T-helper 1 cell treated with Interleukin-12 subunit alpha and Interleukin-12 subunit beta and Interleukin-4 antibody, amounts not matched to agents 30 ng/mL and 1 ng/mL, for 36 hours (primary cell): ENCODE data around the gene NUP205. TPM values are rescaled to one million over a fixed set of nuclear protein-coding genes. Genes with fewer than 3 reads are reported as not detected.

Source experiments
- intact Hi-C: fragments of 100-400 bp; cut with micrococcal nuclease; formaldehyde crosslinking; loops from one replicate; pipeline ENCODE4 v1.15.1; 2024
- total RNA-seq: library from RNA; stranded (reverse); gene quantifications from 2 replicates; pipeline ENCODE4 v1.2.3, GENCODE V29; 2022

Gene NUP205, protein sequence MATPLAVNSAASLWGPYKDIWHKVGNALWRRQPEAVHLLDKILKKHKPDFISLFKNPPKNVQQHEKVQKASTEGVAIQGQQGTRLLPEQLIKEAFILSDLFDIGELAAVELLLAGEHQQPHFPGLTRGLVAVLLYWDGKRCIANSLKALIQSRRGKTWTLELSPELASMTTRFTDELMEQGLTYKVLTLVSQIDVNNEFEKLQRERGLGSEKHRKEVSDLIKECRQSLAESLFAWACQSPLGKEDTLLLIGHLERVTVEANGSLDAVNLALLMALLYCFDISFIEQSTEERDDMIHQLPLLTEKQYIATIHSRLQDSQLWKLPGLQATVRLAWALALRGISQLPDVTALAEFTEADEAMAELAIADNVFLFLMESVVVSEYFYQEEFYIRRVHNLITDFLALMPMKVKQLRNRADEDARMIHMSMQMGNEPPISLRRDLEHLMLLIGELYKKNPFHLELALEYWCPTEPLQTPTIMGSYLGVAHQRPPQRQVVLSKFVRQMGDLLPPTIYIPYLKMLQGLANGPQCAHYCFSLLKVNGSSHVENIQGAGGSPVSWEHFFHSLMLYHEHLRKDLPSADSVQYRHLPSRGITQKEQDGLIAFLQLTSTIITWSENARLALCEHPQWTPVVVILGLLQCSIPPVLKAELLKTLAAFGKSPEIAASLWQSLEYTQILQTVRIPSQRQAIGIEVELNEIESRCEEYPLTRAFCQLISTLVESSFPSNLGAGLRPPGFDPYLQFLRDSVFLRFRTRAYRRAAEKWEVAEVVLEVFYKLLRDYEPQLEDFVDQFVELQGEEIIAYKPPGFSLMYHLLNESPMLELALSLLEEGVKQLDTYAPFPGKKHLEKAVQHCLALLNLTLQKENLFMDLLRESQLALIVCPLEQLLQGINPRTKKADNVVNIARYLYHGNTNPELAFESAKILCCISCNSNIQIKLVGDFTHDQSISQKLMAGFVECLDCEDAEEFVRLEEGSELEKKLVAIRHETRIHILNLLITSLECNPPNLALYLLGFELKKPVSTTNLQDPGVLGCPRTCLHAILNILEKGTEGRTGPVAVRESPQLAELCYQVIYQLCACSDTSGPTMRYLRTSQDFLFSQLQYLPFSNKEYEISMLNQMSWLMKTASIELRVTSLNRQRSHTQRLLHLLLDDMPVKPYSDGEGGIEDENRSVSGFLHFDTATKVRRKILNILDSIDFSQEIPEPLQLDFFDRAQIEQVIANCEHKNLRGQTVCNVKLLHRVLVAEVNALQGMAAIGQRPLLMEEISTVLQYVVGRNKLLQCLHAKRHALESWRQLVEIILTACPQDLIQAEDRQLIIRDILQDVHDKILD (N-terminal part only)
- total RNA-seq: 83.5 and 83.8 TPM in 2 replicates

DNA sequence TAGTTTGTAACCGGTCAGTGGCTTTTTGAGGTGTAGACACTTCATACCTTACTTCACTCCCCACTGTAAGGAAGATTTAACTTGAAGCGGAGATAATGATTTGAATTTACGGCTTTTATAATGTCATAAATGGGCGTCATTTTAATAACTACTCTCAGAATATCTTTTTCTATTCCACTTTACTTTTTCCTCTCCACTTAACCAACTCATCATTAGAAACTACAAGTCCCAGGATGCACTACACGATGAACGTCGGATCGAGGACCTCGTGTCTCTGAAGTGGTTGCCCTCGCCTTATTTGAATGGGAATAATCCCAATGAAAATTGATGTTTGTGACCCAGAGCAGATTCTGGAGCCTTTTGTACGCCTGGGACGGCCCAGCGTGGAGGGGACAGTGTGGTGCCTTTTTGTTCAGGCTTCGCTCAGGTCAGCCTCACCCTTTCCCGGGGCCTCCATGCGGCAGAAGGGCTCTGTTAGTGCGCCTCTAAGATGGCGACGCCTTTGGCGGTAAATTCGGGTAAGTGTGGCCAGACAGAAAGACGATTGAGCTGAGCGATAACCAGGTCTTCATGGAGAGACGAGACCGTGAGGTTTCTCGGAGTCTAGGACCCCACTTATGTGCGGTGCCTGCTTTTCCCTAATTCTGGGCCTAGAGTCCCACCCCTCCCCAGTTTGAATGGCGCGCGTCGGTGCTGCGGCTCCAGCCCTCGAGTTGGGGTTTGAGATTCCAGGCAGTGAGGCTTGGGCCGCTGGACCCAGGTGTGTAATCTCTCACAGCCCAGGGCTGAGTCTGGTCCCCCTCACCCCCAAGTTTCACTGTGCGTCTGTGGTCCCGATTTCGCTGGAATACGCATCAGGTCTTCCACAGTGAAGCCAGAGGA, at the start of gene NUP205:
NUP205 (plus strand) TSS at position 463 of the 882 bp plus-strand sequence; CDS start at position 491, 28 bp downstream.
- intact Hi-C loops: loop anchor here (1.0 kb wide), 13 partner anchors 18 to 1240 kb away; partner anchors contain the start of genes AGBL3, AKR1B1, BPGM and CNOT4

DNA sequence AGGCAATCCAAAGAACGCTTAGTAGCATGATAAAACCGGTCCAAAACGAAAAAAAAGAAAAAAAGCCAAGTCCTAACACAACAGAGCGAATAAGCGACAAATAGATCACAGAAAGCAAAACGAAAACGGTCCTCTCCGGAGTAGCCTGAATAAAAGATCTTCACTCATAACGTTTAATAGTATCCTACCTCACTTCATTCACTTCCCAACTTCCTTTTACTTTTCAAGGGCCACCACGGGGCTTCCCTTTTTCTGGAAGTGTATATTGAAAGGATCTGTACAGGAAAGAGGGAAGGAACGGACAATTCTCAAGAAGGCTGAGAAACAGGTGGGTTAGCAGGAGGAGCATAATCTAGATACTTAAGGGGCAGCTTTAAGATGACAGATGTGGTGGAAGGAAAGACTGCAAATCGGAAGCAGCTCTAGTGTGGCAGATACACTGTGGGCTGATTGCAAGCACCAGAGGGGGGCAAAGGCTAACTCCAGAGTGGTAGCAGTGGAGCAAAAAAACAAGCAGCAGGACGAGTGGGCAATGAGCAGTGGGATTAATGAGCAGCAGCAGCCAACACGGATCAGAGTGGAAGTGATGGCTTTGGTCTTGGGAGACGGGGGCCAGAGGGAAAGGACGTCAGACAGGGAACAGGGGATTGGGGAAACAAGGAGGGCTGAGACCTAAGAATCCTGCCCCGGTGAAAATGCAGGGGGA, 48.7 kb upstream of the NUP205 start:
- intact Hi-C loops: loop anchor here (1.0 to 2.0 kb wide), 3 partner anchors 42 to 360 kb away; partner anchors contain the start of gene TMEM140

DNA sequence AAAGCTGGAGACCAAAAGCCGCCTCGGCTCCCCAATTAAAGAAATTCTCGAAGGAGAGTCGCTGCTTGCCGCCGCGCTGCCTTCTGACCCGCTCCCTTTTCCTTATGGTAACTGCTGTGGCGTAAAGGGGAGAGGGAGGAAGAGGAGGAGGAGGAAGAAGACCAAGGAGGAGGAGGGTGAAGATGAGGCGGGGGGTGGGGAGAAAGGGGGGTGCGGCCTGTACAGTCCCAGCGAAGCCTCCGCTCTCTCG, 48.2 kb upstream of the NUP205 start:
- intact Hi-C loops: loop anchor here (1.0 to 2.0 kb wide), 3 partner anchors 43 to 361 kb away; partner anchors contain the start of gene TMEM140

DNA sequence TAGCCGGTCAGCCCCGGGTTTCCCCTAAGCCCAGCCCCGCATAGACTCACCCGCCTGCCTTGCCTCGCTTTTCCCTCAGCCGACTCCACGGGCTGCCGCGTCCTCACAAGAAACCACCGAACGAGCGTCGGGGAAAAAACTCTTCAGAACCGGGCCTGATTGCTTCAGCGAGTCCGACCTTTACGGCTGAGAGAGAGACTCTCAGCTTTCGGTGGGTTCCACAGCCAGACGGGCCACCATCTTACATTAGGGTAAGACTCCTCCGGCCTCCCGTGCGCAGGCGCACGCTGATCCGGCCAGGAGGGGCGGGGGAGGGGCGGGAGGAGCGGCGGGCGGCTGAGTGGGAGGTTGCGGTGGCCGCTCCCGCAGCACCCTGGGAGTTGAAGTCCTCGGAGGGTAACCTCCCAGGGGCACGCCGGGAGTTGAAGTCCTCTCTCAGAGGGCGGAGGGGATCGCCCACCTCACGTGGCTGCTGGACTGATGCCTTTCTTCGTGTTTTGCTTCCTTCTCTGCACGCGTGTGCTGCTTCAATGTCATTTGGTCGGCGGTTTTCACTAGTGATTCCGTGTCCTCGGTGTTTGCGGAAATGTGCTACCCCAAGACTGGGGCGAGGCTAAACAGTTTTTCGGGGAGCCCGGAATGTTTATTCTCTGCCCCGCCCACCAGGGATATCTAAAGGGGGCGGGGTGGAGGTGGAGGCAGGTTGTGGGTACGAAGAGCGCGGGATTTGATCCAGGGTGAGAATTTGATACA, 47.7 kb upstream of the NUP205 start, which contains the start of gene CNOT4:
CNOT4 (minus strand) TSS at position 264 of the 753 bp plus-strand sequence. CDS start 71,771 bp downstream, outside the sequence.
- intact Hi-C loops: loop anchor here (1.0 to 5.0 kb wide), 15 partner anchors 43 to 1383 kb away; partner anchors contain the start of genes AGBL3, BPGM, CYREN and LRGUK

DNA sequence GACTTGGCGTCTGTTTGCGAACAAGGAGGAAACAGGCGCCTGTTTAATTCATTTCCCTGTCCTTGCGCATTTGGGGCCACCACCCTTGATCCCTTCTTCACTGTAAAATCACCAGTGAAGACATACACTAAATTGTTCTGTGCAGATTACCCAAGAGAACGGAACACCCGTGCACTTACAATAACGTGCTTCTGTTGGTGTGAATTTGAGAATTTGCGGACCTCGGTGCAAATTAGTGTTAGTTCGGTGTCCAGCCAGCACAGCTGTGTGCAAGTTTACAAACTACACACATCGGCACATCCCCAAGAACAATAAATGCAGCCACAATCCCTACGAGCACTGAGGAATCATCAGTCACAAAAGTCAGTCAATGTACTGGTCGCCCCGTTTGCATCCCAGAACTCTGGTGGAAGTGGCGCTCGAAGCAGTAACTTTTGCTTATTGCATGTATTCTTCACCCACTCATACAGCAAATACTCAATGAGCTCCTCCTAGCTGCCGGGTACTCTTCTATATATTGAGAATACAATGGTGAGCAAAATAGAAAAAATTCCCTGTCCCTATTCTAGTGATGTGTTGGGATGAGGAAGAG, 47.0 kb upstream of the NUP205 start:
- intact Hi-C loops: loop anchor here (1.0 to 5.0 kb wide), 12 partner anchors 47 to 1383 kb away; partner anchors contain the start of genes AGBL3, BPGM, CYREN and LRGUK

DNA sequence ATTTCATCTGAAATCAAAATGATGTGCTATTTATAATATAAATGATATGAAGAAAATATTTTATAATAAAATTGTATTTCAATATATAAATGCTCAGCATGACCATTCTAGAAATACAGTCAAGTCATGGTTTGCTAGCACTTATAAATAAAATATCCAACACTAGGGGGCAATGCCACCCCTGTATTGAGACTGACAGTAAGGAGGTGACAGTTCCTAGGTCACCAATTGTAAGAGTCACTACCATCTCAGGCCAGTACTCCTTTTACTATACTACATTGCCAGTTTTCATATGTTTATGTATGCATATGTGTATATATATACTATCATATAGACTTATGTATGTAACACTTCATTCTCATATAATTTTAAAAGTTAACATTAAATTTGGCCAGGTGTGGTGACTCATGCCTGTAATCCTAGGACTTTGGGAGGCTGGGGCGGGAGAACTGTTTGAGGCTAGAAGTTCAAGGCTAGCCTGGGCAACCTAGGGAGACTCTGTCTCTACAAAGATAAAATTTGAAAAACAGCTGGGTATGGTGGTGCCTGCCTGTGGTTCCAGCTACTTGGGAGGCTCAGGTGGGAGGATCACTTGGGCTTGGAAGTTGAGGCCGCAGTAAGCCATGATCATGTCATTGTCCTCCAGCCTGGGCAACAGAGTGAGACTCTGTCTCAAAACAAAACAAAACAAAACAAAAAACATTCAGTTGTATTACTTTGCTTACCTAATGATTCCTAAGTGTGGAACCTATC, 45.4 kb upstream of the NUP205 start:
- intact Hi-C loops: loop anchor here (1.0 to 5.0 kb wide), 5 partner anchors 65 to 1385 kb away; partner anchors contain the start of gene LRGUK

DNA sequence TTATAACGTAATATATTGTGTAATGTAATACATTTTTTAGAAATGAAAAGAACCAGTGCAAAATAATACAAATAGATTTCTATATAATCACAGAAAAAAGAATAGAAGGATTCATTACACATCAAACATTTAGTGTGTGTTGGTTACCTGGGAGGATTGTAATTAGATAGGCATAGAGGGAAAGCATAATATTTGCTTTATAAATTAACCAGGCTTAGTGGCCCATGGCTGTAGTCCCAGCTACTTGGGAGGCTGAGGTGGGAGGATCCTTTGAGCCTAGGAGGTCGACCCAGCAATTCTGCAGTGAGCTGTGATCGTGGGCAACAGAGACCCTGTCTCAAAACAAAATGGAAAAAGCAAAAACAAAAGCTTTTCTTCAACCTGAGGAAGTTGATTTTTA, 42.9 kb upstream of the NUP205 start:
- intact Hi-C loops: loop anchor here (5.0 kb wide), 2 partner anchors 62 to 1388 kb away; partner anchors contain the start of gene LRGUK

DNA sequence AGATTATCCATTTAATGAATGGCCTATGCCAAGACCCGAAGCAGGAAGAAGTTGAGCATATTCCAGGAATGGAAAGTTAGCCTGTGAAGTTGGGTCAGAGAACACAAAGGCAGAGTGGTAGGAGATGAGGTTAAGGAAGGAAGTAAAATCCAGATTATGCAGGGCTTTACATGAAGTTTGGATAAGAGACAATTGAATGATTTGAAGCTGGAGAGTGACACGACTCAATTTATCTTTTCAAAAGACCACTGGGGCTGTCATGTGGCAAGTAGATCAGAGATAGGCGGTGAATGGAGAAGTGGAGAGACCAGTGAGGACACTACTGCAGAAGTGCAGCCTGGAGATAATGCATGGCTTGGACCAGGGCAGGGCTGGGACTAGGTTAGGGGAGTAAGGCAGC, 40.7 kb upstream of the NUP205 start:
- intact Hi-C loops: no loop called here

DNA sequence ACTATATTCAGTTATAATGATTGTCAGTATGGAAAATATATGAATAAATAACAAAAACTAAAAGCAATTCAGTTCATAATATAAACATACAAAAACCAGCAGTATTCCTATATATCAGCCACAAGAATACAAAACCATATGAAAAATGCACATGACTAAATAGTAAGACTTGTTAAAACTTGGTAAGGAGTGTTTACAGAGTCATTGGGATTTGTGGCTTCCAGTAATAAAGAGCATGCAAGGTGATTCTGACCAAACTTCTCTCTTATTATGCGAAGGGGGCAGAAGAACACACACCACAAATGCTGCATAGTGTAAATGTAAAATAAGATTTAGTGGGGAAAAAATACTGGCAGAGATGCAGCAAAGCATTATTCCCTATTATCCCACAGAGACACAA, 39.0 kb upstream of the NUP205 start:
- intact Hi-C loops: no loop called here

DNA sequence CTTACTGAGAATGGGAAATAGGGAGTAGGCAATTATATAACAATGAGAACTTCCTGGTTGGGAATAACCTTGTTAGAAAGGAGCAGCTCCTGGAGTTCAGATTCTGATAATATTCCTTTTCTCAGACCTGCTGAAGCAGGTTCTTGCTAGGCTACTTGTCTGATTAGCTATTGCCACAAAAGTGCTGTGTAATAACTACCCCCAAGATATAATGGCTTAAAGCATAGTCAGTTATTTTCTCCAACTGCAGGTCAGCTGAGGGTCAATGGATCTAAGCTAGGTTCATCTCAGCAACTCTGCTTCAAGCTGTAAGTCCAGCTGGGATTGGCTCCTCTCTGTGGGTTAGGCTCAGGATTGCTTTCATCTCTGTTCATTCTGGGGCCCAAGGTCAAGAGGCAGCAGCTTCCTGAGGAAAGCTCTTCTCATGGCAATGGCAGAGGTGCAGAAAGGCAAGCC, 38.5 kb upstream of the NUP205 start:
- intact Hi-C loops: no loop called here

DNA sequence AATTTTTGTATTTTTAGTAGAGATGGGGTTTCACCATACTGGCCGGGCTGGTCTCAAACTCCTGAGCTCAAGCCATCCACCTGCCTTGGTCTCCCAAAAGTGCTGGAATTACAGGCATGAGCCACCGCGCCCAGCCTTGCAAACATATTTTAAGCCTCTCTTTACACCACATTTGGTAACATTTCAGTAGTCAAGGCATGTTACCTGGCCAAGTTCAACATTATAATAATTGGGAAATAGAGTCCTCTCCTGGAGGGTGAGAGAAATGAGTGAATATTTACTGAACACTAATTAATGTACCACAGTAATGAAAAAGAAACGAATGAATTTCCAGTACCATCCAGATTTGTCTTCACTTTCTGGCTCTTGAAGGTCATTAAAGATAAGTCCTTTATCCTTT, 37.8 kb upstream of the NUP205 start:
- intact Hi-C loops: no loop called here

DNA sequence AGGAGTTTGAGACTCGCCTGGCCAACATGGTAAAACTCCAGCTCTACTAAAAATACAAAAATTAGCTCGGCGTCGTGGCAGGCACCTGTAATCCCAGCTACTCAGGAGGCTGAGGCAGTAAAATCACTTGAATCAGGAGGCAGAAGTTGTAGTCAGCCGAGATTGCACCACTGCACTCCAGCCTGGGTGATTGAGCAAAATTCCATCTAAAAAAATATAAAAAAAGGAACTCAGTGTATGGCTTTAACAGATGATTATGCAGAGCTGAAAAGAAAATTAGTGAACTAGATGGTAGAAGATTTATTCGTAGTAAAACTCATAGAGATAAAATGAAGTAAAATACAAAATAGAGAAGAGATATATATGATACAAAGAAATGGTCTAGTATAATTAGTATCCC, 35.2 kb upstream of the NUP205 start:
- intact Hi-C loops: no loop called here

DNA sequence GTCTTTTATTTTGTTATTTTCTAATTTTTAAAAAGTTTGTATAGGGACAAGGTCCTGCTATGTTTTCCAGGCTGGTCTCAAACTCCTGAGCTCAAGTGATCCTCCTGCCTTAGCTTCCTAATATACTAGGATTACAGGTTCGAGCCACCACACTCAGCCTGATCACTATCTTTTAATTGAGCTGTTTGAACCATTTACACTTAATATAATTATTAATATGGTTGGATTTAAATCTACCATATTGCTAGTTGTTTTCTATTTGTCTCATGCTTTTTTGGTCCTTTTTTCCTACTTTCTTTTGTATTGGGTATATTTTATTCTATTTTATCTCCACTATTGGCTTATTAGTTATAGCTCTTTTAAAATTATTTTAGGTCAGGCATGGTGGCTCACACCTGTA, 34.6 kb upstream of the NUP205 start:
- intact Hi-C loops: no loop called here

DNA sequence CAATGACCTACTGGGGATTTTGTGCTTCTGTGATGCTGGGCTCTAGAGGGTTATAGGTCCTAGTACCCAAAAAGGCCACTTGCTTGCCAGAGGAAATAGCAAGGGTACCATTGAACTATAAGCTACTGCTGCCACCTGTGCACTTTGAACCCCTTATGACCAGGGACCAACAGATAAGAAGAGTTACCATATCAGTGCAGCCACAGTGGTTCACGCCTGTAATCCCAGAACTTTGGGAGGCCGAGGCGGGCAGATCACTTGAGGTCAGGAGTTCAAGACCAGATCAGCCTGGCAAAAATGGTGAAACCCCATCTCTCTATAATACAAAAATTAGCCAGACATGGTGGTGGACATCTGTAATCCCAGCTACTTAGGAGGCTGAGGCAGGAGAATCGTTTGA, 32.3 kb upstream of the NUP205 start:
- intact Hi-C loops: no loop called here

DNA sequence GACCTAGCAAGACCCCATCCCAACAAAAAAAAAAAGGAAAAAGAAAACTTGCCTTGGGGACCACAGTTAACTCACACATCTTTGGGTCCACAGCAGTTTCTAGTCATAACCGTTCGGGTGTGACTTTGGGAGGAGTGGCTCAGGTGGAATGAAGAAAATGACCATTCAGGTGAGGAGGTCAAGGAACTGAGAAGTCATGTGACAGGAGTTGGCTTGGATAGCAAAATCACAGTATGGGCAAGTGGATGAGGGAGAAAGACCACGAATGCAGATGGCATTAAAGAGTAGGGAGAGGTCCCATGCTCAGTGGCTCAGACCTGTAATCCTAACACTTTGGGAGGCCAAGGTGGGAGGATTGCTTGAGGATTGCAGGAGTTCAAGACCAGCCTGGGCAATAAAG, 30.7 kb upstream of the NUP205 start:
- intact Hi-C loops: no loop called here

DNA sequence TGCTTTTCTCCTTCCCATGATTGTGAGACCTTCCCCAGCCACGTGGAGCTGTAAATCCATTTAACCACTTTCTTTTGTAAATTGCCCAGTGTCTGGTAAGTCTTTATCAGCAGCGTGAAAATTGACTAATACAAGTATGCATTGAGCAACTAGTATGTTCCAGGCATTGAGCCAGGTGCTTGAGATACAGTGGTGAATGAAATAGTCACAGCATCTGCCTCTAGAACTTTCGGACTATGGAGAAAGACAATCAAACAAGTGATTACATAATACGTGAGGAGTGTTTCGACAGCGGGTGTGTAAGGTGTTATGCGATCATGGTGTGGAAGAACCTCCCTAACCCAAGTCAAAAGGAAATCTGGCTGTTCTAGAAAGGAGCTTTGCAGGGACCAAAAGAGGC, 21.6 kb upstream of the NUP205 start:
- intact Hi-C loops: no loop called here

DNA sequence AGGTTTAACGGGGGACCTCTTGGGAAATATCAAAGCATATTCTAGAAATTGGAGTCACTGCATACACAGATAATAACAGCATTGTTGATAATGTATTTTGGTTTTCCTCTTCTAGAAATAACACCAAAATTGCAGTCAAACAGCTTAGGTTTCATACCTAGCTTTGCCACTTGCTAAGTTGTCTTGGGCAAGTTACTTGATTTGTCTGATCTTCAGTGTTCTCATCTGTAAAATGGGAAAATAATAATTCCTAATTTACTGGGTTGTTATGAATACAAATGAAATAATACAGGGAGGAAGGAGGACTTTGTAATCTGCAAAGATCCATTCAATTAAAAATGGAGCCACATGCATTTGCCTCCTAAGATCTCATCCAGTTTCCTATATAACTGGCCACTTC, 20.3 kb upstream of the NUP205 start:
- intact Hi-C loops: no loop called here
